Measurements from ENCODE around the gene DOCK1. TPM values are rescaled to one million over a fixed set of nuclear protein-coding genes. Genes with fewer than 3 reads are reported as not detected.

Gene DOCK1
- total RNA-seq, 2 donors from 2014 or later = 41.2 to 56.0 TPM

GRCh38 chr10:127119936-127120335 lies 214.7 kb downstream of the DOCK1 start:
- no peak overlapping the region for H3K4me3 ChIP-seq
- DNase-seq (ENCODE audit: low spot score) = no peak
- no peak overlapping the region for H3K27ac ChIP-seq
- WGBS = 69% methylated on average over 8 of the region's 8 CpGs
- intact Hi-C loops (cut with DNase I) = no loop called here
- H3K4me1 ChIP-seq (replicated peaks) = no peaks in the 10 kb centered on the region
- TF ChIP-seq POLR2AphosphoS5 (IDR thresholded peaks at IDR 0.05) (no peak), POLR2A (IDR thresholded peaks at IDR 0.05) (no peak), CTCF (IDR thresholded peaks at IDR 0.05) (no peak)
- H3K9me3 ChIP-seq = no peaks in the 10 kb centered on the region
- H3K36me3 ChIP-seq = no peaks in the 10 kb centered on the region
- H3K27me3 ChIP-seq (replicated peaks; ENCODE audit: insufficient read depth) = no peaks in the 10 kb centered on the region

DNA sequence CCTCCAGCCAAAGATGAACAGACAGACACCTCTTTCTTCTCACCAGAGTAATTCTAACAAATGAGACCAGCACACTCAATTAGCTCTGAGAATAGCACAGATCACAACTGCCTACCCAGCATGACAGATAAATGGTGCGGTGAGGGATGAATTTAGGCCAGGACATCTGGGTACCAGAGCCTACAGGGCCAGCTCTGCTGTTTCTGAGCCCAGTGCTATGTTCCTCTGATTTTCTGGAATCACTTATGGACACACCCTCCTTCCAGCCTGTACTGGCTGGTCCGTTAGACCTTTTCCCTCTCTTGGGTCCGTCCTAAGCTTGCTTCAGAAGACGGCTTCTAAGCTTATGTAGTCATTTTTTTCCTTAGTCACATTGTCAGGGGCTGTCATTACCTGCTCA lies 217.6 kb downstream of the DOCK1 start:
- TF ChIP-seq CTCF (IDR thresholded peaks at IDR 0.05) (no peak), POLR2A (IDR thresholded peaks at IDR 0.05) (no peak)
- Histone ChIP-seq H3K4me1 (replicated peaks) (no peaks in the 10 kb centered on the region), H3K27me3 (replicated peaks; ENCODE audit: insufficient read depth) (no peaks in the 10 kb centered on the region), H3K4me3 (no peak overlapping the region), H3K36me3 (no peaks in the 10 kb centered on the region), H3K9me3 (no peaks in the 10 kb centered on the region), H3K27ac (no peak overlapping the region)
- intact Hi-C loops (cut with DNase I) = no loop called here
- no peak for DNase-seq (ENCODE audit: low spot score)
- WGBS = 75% methylated on average over 4 of the region's 4 CpGs

GRCh38 chr10:127123626-127124025 lies 218.4 kb downstream of the DOCK1 start:
- DNase-seq (ENCODE audit: low spot score) = no peak
- Histone ChIP-seq H3K36me3 (no peaks in the 10 kb centered on the region), H3K9me3 (no peaks in the 10 kb centered on the region), H3K27me3 (replicated peaks; ENCODE audit: insufficient read depth) (no peaks in the 10 kb centered on the region), H3K4me1 (replicated peaks) (no peaks in the 10 kb centered on the region), H3K27ac (no peak overlapping the region), H3K4me3 (no peak overlapping the region)
- intact Hi-C loops (cut with DNase I) = no loop called here
- 83% methylated on average over 6 of the region's 6 CpGs for WGBS
- TF ChIP-seq CTCF (IDR thresholded peaks at IDR 0.05) = no peak
- no peak for TF ChIP-seq POLR2AphosphoS5 (IDR thresholded peaks at IDR 0.05)
- no peak for TF ChIP-seq POLR2A (IDR thresholded peaks at IDR 0.05)

GRCh38 chr10:127125331-127125730 lies 220.1 kb downstream of the DOCK1 start:
- TF ChIP-seq POLR2A (IDR thresholded peaks at IDR 0.05) (no peak), POLR2AphosphoS5 (IDR thresholded peaks at IDR 0.05) (no peak), CTCF (IDR thresholded peaks at IDR 0.05) (no peak)
- 84% methylated on average over 9 of the region's 9 CpGs for WGBS
- Histone ChIP-seq H3K27me3 (replicated peaks; ENCODE audit: insufficient read depth) (no peaks in the 10 kb centered on the region), H3K4me3 (no peak overlapping the region), H3K9me3 (no peaks in the 10 kb centered on the region), H3K4me1 (replicated peaks) (no peaks in the 10 kb centered on the region), H3K27ac (no peak overlapping the region), H3K36me3 (no peaks in the 10 kb centered on the region)
- intact Hi-C loops (cut with DNase I) = no loop called here
- no peak for DNase-seq (ENCODE audit: low spot score)

DNA sequence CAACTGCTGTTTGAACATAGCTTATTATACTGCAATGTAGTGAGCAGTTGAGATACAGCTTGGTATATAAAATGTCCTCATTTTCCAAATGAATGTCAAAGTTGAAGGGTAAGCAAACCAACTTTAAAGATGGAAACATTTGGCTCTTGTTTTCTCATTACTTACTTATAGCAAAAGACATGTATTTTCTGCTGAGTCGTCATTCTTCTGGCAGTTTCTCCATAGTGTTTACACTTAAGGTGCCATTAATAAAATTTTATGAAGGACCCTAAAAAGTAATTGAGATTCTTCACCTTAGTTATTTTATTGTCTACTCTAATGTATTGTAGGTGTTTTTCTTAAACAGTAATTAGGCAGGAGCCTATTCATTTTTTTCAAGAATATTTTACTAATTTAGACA lies 222.6 kb downstream of the DOCK1 start:
- no peaks in the 10 kb centered on the region for H3K4me1 ChIP-seq (replicated peaks)

More for the DNA sequence above, 222.6 kb downstream of the DOCK1 start:
- no peak overlapping the region for H3K4me3 ChIP-seq
- no peak overlapping the region for H3K27ac ChIP-seq
- no peaks in the 10 kb centered on the region for H3K27me3 ChIP-seq (replicated peaks; ENCODE audit: insufficient read depth)
- TF ChIP-seq CTCF (IDR thresholded peaks at IDR 0.05) = no peak
- no peak for TF ChIP-seq POLR2A (IDR thresholded peaks at IDR 0.05)
- no peak for TF ChIP-seq POLR2AphosphoS5 (IDR thresholded peaks at IDR 0.05)
- no peak for DNase-seq (ENCODE audit: low spot score)
- no peaks in the 10 kb centered on the region for H3K36me3 ChIP-seq
- H3K9me3 ChIP-seq = no peaks in the 10 kb centered on the region
- intact Hi-C loops (cut with DNase I) = no loop called here
- 80% methylated on average over 1 of the region's 1 CpG for WGBS
